ENCODE results near the gene CAMTA1.

CAMTA1 gene

GRCh38 chr1:7290971-7291970 is 506.0 kb downstream of the CAMTA1 start:
- no peak for ATAC-seq
- no peak overlapping the region for H3K27ac Mint-ChIP-seq
- H3K27me3 Mint-ChIP-seq: no peaks in the 10 kb centered on the region
- H3K4me3 Mint-ChIP-seq: no peak overlapping the region
- H3K4me1 Mint-ChIP-seq: no peaks in the 10 kb centered on the region
- no peaks in the 10 kb centered on the region for H3K36me3 Mint-ChIP-seq
- H3K9me3 Mint-ChIP-seq: peaks cover 3% of the 10 kb centered on the region

DNA sequence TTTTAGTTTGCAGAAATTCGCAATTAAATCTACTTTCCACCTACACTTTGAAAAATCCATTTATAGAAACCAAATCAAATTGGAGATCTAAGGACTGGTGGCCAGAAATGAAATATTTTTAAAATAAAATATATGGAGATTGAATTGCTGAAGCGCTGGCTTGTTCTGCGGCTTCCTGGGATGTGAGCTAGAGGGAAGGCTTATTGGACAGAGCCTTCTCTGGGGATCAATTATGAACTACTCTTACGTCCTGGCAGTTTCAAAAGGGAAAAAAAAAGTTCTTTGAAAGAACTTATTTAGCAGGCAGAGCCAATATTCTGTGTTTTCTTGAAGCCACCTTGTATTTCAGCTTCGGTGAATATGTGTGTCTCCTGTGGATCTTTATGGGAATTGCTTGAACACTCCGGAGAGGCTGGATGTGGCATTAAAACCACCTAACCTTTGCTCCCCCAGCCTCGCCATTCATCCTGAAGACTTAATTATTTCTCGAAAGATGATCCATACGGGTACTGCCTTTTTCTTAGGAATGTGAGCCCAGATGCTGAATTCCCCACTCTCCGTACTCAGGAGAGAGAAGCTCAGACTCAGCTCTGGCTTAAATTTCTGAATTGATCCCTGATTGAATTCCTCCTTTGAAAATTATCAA is 506.9 kb downstream of the CAMTA1 start:
- Mint-ChIP-seq H3K27me3 (no peaks in the 10 kb centered on the region), H3K27ac (no peak overlapping the region), H3K9me3 (peaks cover 8% of the 10 kb centered on the region), H3K4me1 (no peaks in the 10 kb centered on the region), H3K36me3 (no peaks in the 10 kb centered on the region), H3K4me3 (no peak overlapping the region)
- no peak for ATAC-seq

GRCh38 chr1:7292714-7293419 is 507.6 kb downstream of the CAMTA1 start:
- Mint-ChIP-seq H3K27me3 (no peaks in the 10 kb centered on the region), H3K4me1 (no peaks in the 10 kb centered on the region), H3K36me3 (no peaks in the 10 kb centered on the region), H3K9me3 (peaks cover 6% of the 10 kb centered on the region), H3K4me3 (no peak overlapping the region), H3K27ac (no peak overlapping the region)
- no peak for ATAC-seq

DNA sequence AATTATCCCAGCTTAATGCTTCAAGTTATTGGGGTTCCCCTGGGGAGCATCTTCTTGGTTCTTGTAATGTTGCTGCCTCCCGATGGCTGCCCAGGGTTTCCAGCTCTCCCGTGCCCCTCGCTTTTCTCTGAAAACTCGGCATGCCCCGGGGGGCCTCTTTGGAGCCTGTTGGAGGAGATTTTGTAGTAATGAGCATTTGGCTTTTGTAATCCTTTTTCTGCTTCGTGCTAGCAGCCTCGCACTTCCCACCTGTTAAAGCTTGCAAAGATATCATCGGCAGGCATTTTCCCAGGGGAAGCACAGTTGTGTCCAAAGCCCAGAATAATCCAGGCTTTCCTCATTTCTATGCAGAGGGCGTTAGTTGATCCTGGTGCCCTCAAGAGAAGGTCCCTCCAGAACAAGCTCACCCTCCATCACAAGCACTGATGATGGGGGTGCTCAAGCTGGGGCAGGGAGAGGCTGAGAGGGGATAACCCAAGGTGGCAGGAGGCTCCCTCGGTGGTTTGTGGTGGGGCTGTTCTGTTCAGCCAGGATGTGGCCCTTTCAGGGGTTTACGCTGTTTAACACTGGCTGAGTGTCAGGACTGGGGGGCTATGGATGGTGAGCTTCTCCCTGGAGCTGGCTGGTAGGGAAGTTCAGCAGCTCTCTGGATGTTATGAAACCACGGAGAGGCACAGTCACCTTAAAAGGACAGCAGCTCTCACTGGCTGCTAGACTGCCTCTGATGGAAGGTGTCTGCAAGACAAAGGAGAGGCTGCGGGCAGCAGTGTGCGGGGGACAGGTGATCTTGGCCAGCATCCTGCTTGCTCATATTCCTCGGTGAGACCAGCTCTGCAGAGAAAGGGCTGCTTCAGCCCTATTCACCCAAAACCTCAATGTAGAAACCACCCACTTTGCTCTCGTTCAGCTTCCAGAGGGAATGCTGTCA is 508.7 kb downstream of the CAMTA1 start:
- Mint-ChIP-seq H3K4me3 (no peak overlapping the region), H3K36me3 (no peaks in the 10 kb centered on the region), H3K9me3 (peaks cover 6% of the 10 kb centered on the region), H3K27me3 (peaks cover under 1% of the 10 kb centered on the region), H3K4me1 (no peaks in the 10 kb centered on the region), H3K27ac (no peak overlapping the region)
- ATAC-seq: no peak

DNA sequence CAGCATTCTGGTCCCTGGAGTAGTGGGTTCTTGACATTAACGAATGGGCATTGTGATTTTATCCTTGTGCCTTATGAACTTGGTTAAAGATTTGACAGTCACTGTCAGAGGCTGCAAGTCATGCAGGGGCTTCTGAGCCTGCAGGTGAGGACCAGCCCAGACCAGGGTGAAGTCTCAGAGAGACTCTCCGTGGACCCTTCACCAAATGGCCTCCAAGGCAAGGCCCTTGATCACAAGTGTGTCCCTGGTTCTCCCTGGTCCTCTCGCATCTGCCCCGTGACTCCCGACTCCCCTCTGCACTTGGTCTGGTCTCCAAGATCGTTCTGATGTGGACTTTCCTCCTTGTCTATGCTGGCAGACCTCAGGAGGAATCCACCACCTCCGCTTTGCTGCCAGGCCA is 509.4 kb downstream of the CAMTA1 start:
- Mint-ChIP-seq H3K36me3 (no peaks in the 10 kb centered on the region), H3K9me3 (peaks cover 6% of the 10 kb centered on the region), H3K27me3 (peaks cover 7% of the 10 kb centered on the region), H3K27ac (no peak overlapping the region), H3K4me3 (no peak overlapping the region), H3K4me1 (no peaks in the 10 kb centered on the region)
- ATAC-seq: no peak

GRCh38 chr1:7295946-7296345 is 510.7 kb downstream of the CAMTA1 start:
- no peak for ATAC-seq
- H3K4me1 Mint-ChIP-seq: no peaks in the 10 kb centered on the region
- H3K27ac Mint-ChIP-seq: no peak overlapping the region
- no peaks in the 10 kb centered on the region for H3K36me3 Mint-ChIP-seq
- no peak overlapping the region for H3K4me3 Mint-ChIP-seq
- H3K9me3 Mint-ChIP-seq: peaks cover 6% of the 10 kb centered on the region
- peaks cover 10% of the 10 kb centered on the region for H3K27me3 Mint-ChIP-seq

DNA sequence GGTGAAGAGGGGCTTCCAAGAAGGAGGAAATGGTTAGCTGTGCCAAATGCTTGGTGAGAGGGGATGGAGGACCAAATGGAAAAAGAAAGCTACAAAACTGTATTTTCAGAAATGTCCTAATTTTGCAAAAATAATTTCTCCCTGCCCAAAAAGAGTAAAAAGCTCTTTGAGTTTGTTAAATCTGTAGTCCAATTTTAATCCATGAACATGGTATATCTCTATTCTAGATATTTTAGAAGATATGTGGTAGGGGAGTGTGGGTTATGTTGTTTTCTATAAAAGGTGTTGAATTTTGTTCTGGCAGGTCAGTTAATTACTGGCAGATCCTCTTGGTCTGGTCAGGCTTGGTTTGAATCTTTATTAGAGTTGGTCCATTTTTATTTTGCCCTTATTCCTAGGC is 511.7 kb downstream of the CAMTA1 start:
- Mint-ChIP-seq H3K27ac (no peak overlapping the region), H3K4me1 (no peaks in the 10 kb centered on the region), H3K4me3 (no peak overlapping the region), H3K9me3 (peaks cover 6% of the 10 kb centered on the region), H3K27me3 (peaks cover 10% of the 10 kb centered on the region), H3K36me3 (no peaks in the 10 kb centered on the region)
- no peak for ATAC-seq

GRCh38 chr1:7298145-7298544 is 512.9 kb downstream of the CAMTA1 start:
- Mint-ChIP-seq H3K36me3 (no peaks in the 10 kb centered on the region), H3K4me3 (no peak overlapping the region), H3K9me3 (peaks cover 6% of the 10 kb centered on the region), H3K27me3 (peaks cover 10% of the 10 kb centered on the region), H3K27ac (no peak overlapping the region), H3K4me1 (no peaks in the 10 kb centered on the region)
- no peak for ATAC-seq

- no peak for ATAC-seq
- Mint-ChIP-seq H3K27me3 (peaks cover 10% of the 10 kb centered on the region), H3K4me3 (no peak overlapping the region), H3K4me1 (no peaks in the 10 kb centered on the region), H3K27ac (no peak overlapping the region), H3K36me3 (no peaks in the 10 kb centered on the region), H3K9me3 (peaks cover 6% of the 10 kb centered on the region)
Measured at GRCh38 chr1:7298749-7299151, 513.5 kb downstream of the CAMTA1 start.

- Mint-ChIP-seq H3K36me3 (no peaks in the 10 kb centered on the region), H3K27ac (no peak overlapping the region), H3K27me3 (peaks cover 10% of the 10 kb centered on the region), H3K4me3 (no peak overlapping the region), H3K9me3 (peaks cover 6% of the 10 kb centered on the region), H3K4me1 (no peaks in the 10 kb centered on the region)
- ATAC-seq: no peak
Measured at GRCh38 chr1:7299329-7299799, 514.1 kb downstream of the CAMTA1 start.

DNA sequence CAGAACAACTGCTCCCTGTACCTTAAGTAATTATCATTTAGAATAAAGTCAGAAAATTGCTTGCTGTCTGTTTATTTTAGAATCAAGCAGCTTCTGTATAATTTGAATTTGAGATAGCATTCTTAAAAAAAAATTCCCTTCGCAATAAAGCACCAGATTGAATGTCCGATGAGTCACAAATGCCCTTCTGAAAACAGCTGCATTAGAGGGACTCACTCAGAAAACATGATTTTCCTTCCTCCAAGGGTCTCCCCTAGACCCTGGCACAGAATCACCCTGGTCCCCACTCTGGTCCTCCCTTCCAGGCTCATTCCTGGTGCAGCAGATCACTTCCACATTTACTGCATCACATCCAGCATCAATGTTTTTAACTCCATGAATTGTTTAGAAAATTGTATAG is 514.7 kb downstream of the CAMTA1 start:
- peaks cover 10% of the 10 kb centered on the region for H3K27me3 Mint-ChIP-seq
- ATAC-seq: no peak
- no peak overlapping the region for H3K27ac Mint-ChIP-seq
- H3K4me1 Mint-ChIP-seq: no peaks in the 10 kb centered on the region
- H3K9me3 Mint-ChIP-seq: peaks cover 6% of the 10 kb centered on the region
- H3K36me3 Mint-ChIP-seq: no peaks in the 10 kb centered on the region
- no peak overlapping the region for H3K4me3 Mint-ChIP-seq

GRCh38 chr1:7300893-7301663 is 515.8 kb downstream of the CAMTA1 start:
- Mint-ChIP-seq H3K36me3 (no peaks in the 10 kb centered on the region), H3K4me3 (no peak overlapping the region), H3K27ac (no peak overlapping the region), H3K9me3 (peaks cover 6% of the 10 kb centered on the region), H3K27me3 (peaks cover 10% of the 10 kb centered on the region), H3K4me1 (no peaks in the 10 kb centered on the region)
- no peak for ATAC-seq

- Mint-ChIP-seq H3K4me3 (no peak overlapping the region), H3K27ac (no peak overlapping the region), H3K9me3 (peaks cover 2% of the 10 kb centered on the region), H3K4me1 (no peaks in the 10 kb centered on the region), H3K27me3 (peaks cover 10% of the 10 kb centered on the region), H3K36me3 (no peaks in the 10 kb centered on the region)
- no peak for ATAC-seq
Measured at GRCh38 chr1:7301664-7301981, 516.4 kb downstream of the CAMTA1 start.

DNA sequence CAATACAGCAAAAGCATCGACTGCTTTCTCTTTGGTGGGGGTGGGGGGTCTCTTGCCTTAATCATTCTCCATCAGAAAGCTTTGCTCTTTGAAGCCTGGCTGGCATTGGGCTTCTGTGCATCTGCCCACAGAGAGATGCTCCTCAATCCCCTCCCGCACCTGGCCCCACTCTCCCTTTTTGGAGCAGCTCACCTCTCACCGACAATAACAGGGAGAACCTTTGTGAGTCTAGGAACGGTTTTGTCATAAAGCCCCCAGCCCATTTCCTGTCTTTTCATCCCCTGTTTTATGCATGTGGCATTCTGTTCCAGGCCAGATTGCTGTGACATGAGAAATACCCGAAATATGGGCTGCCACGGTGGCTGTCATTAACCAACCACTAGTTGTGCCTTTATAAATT is 516.9 kb downstream of the CAMTA1 start:
- no peak for ATAC-seq
- no peaks in the 10 kb centered on the region for H3K9me3 Mint-ChIP-seq
- peaks cover 10% of the 10 kb centered on the region for H3K27me3 Mint-ChIP-seq
- no peaks in the 10 kb centered on the region for H3K4me1 Mint-ChIP-seq
- no peaks in the 10 kb centered on the region for H3K36me3 Mint-ChIP-seq
- no peak overlapping the region for H3K4me3 Mint-ChIP-seq
- no peak overlapping the region for H3K27ac Mint-ChIP-seq
